GM18868 (cell line): ENCODE data around the gene HEATR3.

Experiments
- ATAC-seq: cut with Tn5 transposase; IDR thresholded peaks from one replicate; pipeline ENCODE4 v1.9.1; 2021; ENCODE audit warnings: mild to moderate bottlenecking, moderate library complexity; ENCODE audit not compliant: unreplicated experiment

The HEATR3 gene

GRCh38 chr16:50152807-50153595 lies 87.2 kb downstream of the HEATR3 start, which contains the start of gene TENT4B:
Gene TENT4B (plus strand): TSS chr16:50153306. CDS start chr16:50153622, 316 bp downstream.
- ATAC-seq, result peak; percentile 75

- peak; percentile 4 for ATAC-seq
Observed at GRCh38 chr16:50153596-50154419, 88.0 kb downstream of the HEATR3 start.

GRCh38 chr16:50154420-50154950 lies 88.7 kb downstream of the HEATR3 start:
- no peak for ATAC-seq

- no peak for ATAC-seq
Observed at GRCh38 chr16:50155925-50156324, 90.2 kb downstream of the HEATR3 start.
